H1 (cell line): Measurements from ENCODE around the gene AMT. TPM values are rescaled to one million over a fixed set of nuclear protein-coding genes. Genes with fewer than 3 reads are reported as not detected.

ENCODE experiments used
- ASH2L ChIP-seq: fragments of 200-600, 300-600 bp; sonication (generic); IDR thresholded peaks from one replicate; pipeline ENCODE4 v1.7.1; 2017; ENCODE audit warnings: low read length
- CHD7 ChIP-seq: fragments of 300-600 bp; sonication (generic); IDR thresholded peaks from 2 replicates; pipeline ENCODE4 v1.7.1; 2012; ENCODE audit warnings: low read length, moderate library complexity, mild to moderate bottlenecking, inconsistent platforms; ENCODE audit not compliant: insufficient replicate concordance
- E2F6 ChIP-seq: IDR thresholded peaks from 2 replicates; pipeline ENCODE4 v1.6.1; 2012; ENCODE audit warnings: inconsistent platforms
- GABPA ChIP-seq: IDR thresholded peaks from 2 replicates; pipeline ENCODE4 v1.6.1; 2011; ENCODE audit warnings: mild to moderate bottlenecking, low read length, moderate library complexity, borderline replicate concordance; ENCODE audit not compliant: insufficient read depth
- NRF1 ChIP-seq: IDR thresholded peaks from 2 replicates; pipeline ENCODE4 v1.6.1; 2011; ENCODE audit warnings: mild to moderate bottlenecking, low read depth, low read length, improper control_type of control experiment
- polyA plus RNA-seq, 7 experiments: library from polyadenylated mRNA; depleted of rRNA in 3 of 7; stranded (reverse) in 5 of 7; unstranded in 2 of 7; fragments of >200 nt in 5 of 7; fragments of 200-250 nt in 2 of 7; gene quantifications; 1 replicate in 5 of 7; 2 replicates in 1 of 7; 4 replicates in 1 of 7; pipeline versions ENCODE4 v1.2.1 to v1.2.3, GENCODE V29; 2011 to 2013; ENCODE audit warnings: missing spikeins in 2 of 7, mixed read lengths in 2 of 7
- total RNA-seq: library from RNA; stranded (reverse); fragmentation: NEBNext Ultra II Directional; extraction: Animal tissue kit (Norgen Biotek cat#: 25700); gene quantifications from 2 replicates; pipeline ENCODE4 v1.2.1, GENCODE V29; 2021

Gene AMT
- total and polyA plus RNA-seq, 2 of the 8 experiments (the other 6 are each of a cell fraction or from before 2014, with no cell fraction given), result 46.5 to 92.4 TPM

- TF ChIP-seq E2F6 (peak; percentile 18; the same call in 1 of the 2 replicates), NRF1 (no peak), CHD7 (peak; percentile 13), GABPA (0 out of 2 replicates have a peak, but pooled peaks have one; percentile 42), ASH2L (peak; percentile 56)
Measured at GRCh38 chr3:49411535-49411967, 10.7 kb downstream of the AMT start (continued).
